ENCODE results near the gene PCDHA11.
"Not testable (repeated sequence)": the region's sequence is repeated elsewhere in the genome, so short reads cannot be mapped to it uniquely, and the experiment has no call there.

Gene PCDHA11, protein sequence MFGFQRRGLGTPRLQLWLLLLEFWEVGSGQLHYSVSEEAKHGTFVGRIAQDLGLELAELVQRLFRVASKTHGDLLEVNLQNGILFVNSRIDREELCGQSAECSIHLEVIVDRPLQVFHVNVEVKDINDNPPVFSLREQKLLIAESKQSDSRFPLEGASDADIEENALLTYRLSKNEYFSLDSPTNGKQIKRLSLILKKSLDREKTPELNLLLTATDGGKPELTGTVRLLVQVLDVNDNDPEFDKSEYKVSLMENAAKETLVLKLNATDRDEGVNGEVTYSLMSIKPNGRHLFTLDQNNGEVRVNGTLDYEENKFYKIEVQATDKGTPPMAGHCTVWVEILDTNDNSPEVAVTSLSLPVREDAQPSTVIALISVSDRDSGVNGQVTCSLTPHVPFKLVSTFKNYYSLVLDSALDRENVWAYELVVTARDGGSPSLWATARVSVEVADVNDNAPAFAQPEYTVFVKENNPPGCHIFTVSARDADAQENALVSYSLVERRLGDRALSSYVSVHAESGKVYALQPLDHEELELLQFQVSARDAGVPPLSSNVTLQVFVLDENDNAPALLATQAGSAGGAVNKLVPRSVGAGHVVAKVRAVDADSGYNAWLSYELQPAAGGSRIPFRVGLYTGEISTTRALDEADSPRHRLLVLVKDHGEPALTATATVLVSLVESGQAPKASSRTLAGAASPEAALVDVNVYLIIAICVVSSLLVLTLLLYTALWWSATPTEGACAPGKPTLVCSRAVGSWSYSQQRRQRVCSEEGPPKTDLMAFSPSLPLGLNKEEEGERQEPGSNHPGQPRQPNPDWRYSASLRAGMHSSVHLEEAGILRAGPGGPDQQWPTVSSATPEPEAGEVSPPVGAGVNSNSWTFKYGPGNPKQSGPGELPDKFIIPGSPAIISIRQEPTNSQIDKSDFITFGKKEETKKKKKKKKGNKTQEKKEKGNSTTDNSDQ

DNA sequence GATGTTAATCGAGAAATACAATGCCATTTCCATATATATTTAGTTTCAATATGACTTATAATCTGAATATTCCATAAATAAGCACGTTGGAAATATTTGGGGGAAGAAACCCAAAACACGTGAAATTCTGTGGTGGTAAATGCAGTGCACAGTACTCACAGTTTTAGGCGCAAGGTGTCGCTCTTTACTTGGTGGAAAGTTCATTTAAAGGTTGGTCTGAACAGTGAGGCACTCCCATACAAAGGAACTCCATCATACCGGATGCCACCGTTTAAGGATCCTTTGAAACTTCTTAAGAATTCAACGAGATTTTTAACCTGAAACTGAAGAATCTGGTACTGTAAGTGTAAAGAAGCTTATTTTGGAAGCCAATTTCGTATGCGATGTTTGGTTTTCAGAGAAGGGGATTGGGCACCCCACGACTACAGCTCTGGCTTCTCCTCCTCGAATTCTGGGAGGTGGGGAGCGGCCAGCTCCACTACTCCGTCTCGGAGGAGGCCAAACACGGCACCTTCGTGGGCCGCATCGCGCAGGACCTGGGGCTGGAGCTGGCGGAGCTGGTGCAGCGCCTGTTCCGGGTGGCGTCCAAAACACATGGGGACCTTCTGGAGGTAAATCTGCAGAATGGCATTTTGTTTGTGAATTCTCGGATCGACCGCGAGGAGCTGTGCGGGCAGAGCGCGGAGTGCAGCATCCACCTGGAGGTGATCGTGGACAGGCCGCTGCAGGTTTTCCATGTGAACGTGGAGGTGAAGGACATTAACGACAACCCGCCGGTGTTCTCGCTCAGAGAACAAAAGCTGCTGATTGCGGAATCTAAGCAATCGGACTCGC is at the start of gene PCDHA11:
Gene PCDHA11, plus strand, starts transcription at position 237 of the 834 bp plus-strand sequence. Its CDS starts 147 bp downstream, at position 384.
- CTCF ChIA-PET, result interaction anchor here (0.6 to 2.3 kb wide), 20 partner anchors 8 to 311 kb away, joined by 3 to 80 read pairs (median 5); partner anchors contain the start of genes PCDHA1, PCDHA10, PCDHA8 and PCDHAC1
- peak; percentile 52 for DNase-seq (ENCODE audit: extremely low spot score)
- TF ChIP-seq L3MBTL2 (conservative IDR thresholded peaks at IDR 0.05) (0 out of 2 replicates have a peak, but pooled peaks have one; percentile 24), SP1 (IDR thresholded peaks at IDR 0.05) (no peak), ZNF384 (IDR thresholded peaks at IDR 0.05) (no peak), BHLHE40 (IDR thresholded peaks at IDR 0.05; ENCODE audit: borderline replicate concordance) (no peak), ARNT (IDR thresholded peaks at IDR 0.05) (no peak), TARDBP (IDR thresholded peaks at IDR 0.05) (no peak)
- TF ChIP-seq, protein P1, sequence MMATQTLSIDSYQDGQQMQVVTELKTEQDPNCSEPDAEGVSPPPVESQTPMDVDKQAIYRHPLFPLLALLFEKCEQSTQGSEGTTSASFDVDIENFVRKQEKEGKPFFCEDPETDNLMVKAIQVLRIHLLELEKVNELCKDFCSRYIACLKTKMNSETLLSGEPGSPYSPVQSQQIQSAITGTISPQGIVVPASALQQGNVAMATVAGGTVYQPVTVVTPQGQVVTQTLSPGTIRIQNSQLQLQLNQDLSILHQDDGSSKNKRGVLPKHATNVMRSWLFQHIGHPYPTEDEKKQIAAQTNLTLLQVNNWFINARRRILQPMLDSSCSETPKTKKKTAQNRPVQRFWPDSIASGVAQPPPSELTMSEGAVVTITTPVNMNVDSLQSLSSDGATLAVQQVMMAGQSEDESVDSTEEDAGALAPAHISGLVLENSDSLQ (IDR thresholded peaks at IDR 0.05), result no peak
- POLR2A ChIA-PET, result interaction anchor here (1.3 to 1.4 kb wide), 2 partner anchors 58 to 171 kb away, joined by 4 to 33 read pairs; no protein-coding TSS in a partner anchor

DNA sequence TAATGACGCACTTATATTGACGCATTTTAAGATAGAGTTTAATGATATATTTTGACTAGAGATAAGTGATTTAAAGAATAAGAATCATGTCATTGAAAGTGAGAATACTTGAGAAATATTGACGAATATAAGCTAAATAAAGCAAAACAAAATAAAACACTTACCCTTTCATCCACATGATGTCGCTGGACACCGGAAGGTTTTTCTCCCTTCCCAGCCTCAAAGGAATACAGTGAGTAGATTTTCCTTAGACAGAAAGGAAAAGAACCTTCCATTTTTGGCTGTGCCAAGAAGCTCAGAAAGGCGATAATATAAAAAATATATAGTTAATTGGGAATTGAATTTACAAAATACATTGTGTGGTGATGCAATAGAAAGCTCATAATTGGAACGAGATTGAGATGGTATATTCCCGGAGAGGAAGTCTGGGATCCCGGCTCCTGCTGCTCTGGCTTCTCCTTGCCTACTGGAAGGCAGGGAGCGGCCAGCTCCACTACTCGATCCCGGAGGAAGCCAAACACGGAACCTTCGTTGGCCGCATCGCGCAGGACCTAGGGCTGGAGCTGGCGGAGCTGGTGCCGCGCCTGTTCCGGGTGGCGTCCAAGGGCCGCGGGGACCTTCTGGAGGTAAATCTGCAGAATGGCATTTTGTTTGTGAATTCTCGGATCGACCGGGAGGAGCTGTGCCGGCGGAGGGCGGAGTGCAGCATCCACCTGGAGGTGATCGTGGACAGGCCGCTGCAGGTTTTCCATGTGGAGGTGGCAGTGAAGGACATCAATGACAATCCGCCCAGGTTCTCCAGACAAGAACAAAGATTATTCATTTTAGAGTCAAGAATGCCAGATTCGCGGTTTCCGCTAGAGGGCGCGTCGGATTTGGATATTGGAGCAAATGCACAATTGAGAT is 47.1 kb upstream of the PCDHA11 start, which contains the start of gene PCDHA5:
Gene PCDHA5, plus strand, starts transcription at position 239 of the 906 bp plus-strand sequence.
- POLR2A ChIA-PET, result no interaction called here
- CTCF ChIA-PET, result interaction anchor here (0.5 to 1.0 kb wide), 3 partner anchors 14 to 20 kb away, joined by 3 read pairs; no protein-coding TSS in a partner anchor
- peak; percentile 42 for DNase-seq (ENCODE audit: extremely low spot score)
- no peak for TF ChIP-seq FOXM1 (IDR thresholded peaks at IDR 0.05; ENCODE audit: borderline replicate concordance)
- TF ChIP-seq HDGF (IDR thresholded peaks at IDR 0.05; ENCODE audit: borderline replicate concordance), result no peak
- TF ChIP-seq ZNF384 (IDR thresholded peaks at IDR 0.05), result no peak
- TF ChIP-seq ELF4 (IDR thresholded peaks at IDR 0.05), result no peak
- no peak for TF ChIP-seq L3MBTL2 (conservative IDR thresholded peaks at IDR 0.05)
- TF ChIP-seq BHLHE40 (IDR thresholded peaks at IDR 0.05; ENCODE audit: borderline replicate concordance), result no peak
- TF ChIP-seq TARDBP (IDR thresholded peaks at IDR 0.05), result no peak
- no peak for TF ChIP-seq CTBP1 (IDR thresholded peaks at IDR 0.05; ENCODE audit: borderline replicate concordance)
- no peak for TF ChIP-seq SP1 (IDR thresholded peaks at IDR 0.05)
- no peak for TF ChIP-seq NFRKB (IDR thresholded peaks at IDR 0.05)
- TF ChIP-seq, protein P1 (IDR thresholded peaks at IDR 0.05), result no peak
- TF ChIP-seq FOXA1 (IDR thresholded peaks at IDR 0.05), result no peak
- no peak for TF ChIP-seq SUZ12 (IDR thresholded peaks at IDR 0.05)
- no peak for TF ChIP-seq ARNT (IDR thresholded peaks at IDR 0.05)
- TF ChIP-seq FOXK2 (IDR thresholded peaks at IDR 0.05), result no peak
- TF ChIP-seq LEF1 (IDR thresholded peaks at IDR 0.05; ENCODE audit: borderline replicate concordance), result no peak

DNA sequence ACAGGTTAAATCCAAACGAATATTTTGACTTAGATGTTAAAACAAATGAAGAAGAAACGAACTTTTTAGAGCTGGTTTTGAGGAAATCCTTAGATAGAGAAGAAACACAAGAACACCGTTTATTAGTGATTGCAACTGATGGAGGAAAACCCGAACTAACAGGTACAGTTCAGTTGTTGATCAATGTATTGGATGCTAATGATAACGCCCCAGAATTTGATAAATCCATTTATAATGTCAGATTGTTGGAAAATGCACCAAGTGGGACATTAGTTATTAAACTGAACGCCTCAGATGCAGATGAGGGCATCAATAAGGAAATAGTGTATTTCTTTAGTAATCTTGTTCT is 46.5 kb upstream of the PCDHA11 start:
- TF ChIP-seq CTBP1 (IDR thresholded peaks at IDR 0.05; ENCODE audit: borderline replicate concordance) (no peak), FOXK2 (IDR thresholded peaks at IDR 0.05) (no peak), ELF4 (IDR thresholded peaks at IDR 0.05) (no peak), L3MBTL2 (conservative IDR thresholded peaks at IDR 0.05) (no peak), FOXA1 (IDR thresholded peaks at IDR 0.05) (no peak), HDGF (IDR thresholded peaks at IDR 0.05; ENCODE audit: borderline replicate concordance) (no peak), LEF1 (IDR thresholded peaks at IDR 0.05; ENCODE audit: borderline replicate concordance) (no peak), ZNF384 (IDR thresholded peaks at IDR 0.05) (no peak), BHLHE40 (IDR thresholded peaks at IDR 0.05; ENCODE audit: borderline replicate concordance) (no peak), TARDBP (IDR thresholded peaks at IDR 0.05) (no peak)
- TF ChIP-seq, protein P1 (IDR thresholded peaks at IDR 0.05), result no peak
- ChIA-PET CTCF (interaction anchor here (1.0 kb wide), 1 partner anchor 19 kb away, joined by 3 read pairs; no protein-coding TSS in a partner anchor), POLR2A (no interaction called here)

DNA sequence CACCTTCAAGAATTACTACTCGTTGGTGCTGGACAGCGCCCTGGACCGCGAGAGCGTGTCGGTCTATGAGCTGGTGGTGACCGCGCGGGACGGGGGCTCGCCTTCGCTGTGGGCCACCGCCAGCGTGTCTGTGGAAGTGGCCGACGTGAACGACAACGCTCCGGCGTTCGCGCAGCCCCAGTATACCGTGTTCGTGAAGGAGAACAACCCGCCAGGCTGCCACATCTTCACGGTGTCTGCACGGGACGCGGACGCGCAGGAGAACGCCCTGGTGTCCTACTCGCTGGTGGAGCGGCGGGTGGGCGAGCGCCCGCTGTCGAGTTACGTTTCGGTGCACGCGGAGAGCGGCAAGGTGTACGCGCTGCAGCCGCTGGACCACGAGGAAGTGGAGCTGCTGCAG is 45.8 kb upstream of the PCDHA11 start:
- CTCF ChIA-PET; POLR2A ChIA-PET; DNase-seq (ENCODE audit: extremely low spot score): not testable (repeated sequence)

More for the DNA sequence above, 46.5 kb upstream of the PCDHA11 start:
- DNase-seq (ENCODE audit: extremely low spot score), result no peak
